Tibial artery (tissue), 4 donors: Measurements from ENCODE around the gene CR1L.
A peak's percentile ranks its signal among the peaks of the same experiment; 100 is the strongest.
"Not testable (repeated sequence)": the region's sequence is repeated elsewhere in the genome, so short reads cannot be mapped to it uniquely, and the experiment has no call there.

Experiments
- DNase-seq, 2 donors: peaks; one replicate each; pipeline ENCODE4 v3.0.0-alpha.2; 2019
- H3K27ac ChIP-seq, 2 donors: fragments of 200-600 bp; sonication (generic) in 1 of 2; 1 replicate in 1 of 2; 2 replicates in 1 of 2; pipeline ENCODE4 v1.5.1; 2018 to 2019; ENCODE audit warnings: mild to moderate bottlenecking in 1 of 2
- H3K27me3 ChIP-seq, 2 donors: fragments of 200-600 bp; sonication (generic) in 1 of 2; one replicate each; pipeline versions ENCODE4 v1.5.1 to v1.6.0; 2016 to 2019
- H3K36me3 ChIP-seq, 3 donors: fragments of 200-600 bp; sonication (generic) in 2 of 3; one replicate each; pipeline ENCODE4 v1.5.1; 2016 to 2019; ENCODE audit warnings: mild to moderate bottlenecking in 2 of 3
- H3K4me1 ChIP-seq, 4 donors: fragments of 200-600 bp; sonication (generic) in 2 of 4; 1 replicate in 3 of 4; 2 replicates in 1 of 4; pipeline ENCODE4 v1.5.1; 2016 to 2019
- H3K4me3 ChIP-seq, 2 donors: fragments of 200-600 bp; sonication (generic) in 1 of 2; 1 replicate in 1 of 2; 2 replicates in 1 of 2; pipeline ENCODE4 v1.5.1; 2018 to 2019; ENCODE audit warnings: mild to moderate bottlenecking in 2 of 2
- H3K9me3 ChIP-seq, 3 donors: fragments of 200-600 bp; sonication (generic) in 1 of 3; one replicate each; pipeline ENCODE4 v1.5.1; 2016 to 2019
- CTCF ChIP-seq, 2 experiments: fragments of 200-600 bp in 1 of 2; fragments of 450-650 bp in 1 of 2; IDR thresholded peaks; one replicate each; pipeline ENCODE4 v1.5.1; 2017 to 2019; ENCODE audit warnings: antibody characterized with exemption in 2 of 2, mild to moderate bottlenecking in 1 of 2, moderate library complexity in 1 of 2
- intact Hi-C: fragments of 100-400 bp; cut with DNase I; formaldehyde crosslinking; loops from one replicate; pipeline ENCODE4 v1.15.0; 2023; ENCODE audit warnings: low total_unique reads

Gene CR1L

GRCh38 chr1:207691010-207691409 is 46.1 kb downstream of the CR1L start:
- no peaks in the 10 kb centered on the region for H3K36me3 ChIP-seq
- TF ChIP-seq CTCF (IDR thresholded peaks at IDR 0.05) = no peak
- H3K4me3 ChIP-seq = no peak overlapping the region
- H3K27ac ChIP-seq = no peak overlapping the region
- DNase-seq = no peak
- H3K9me3 ChIP-seq = no peaks in the 10 kb centered on the region
- no peaks in the 10 kb centered on the region for H3K4me1 ChIP-seq
- peaks cover 0 to 4% of the 10 kb centered on the region in 2 donors for H3K27me3 ChIP-seq
- intact Hi-C loops = no loop called here

GRCh38 chr1:207691841-207692240 is 46.9 kb downstream of the CR1L start:
- Histone ChIP-seq H3K27me3 (peaks cover 0 to 4% of the 10 kb centered on the region in 2 donors), H3K4me1 (no peaks in the 10 kb centered on the region), H3K36me3 (no peaks in the 10 kb centered on the region), H3K27ac (no peak overlapping the region), H3K9me3 (no peaks in the 10 kb centered on the region), H3K4me3 (no peak overlapping the region)
- no peak for DNase-seq
- intact Hi-C loops = no loop called here
- no peak for TF ChIP-seq CTCF (IDR thresholded peaks at IDR 0.05)

- H3K27ac ChIP-seq, intact Hi-C loops, H3K4me3 ChIP-seq: not testable (repeated sequence)
These were observed 47.4 kb downstream of the CR1L start for GRCh38 chr1:207692291-207692690.

GRCh38 chr1:207695891-207696290 is 51.0 kb downstream of the CR1L start:
- peaks cover 0 to 4% of the 10 kb centered on the region in 2 donors for H3K27me3 ChIP-seq
- H3K27ac ChIP-seq = no peak overlapping the region
- no peak for DNase-seq
- TF ChIP-seq CTCF (IDR thresholded peaks at IDR 0.05) = no peak
- intact Hi-C loops = no loop called here
- no peak overlapping the region for H3K4me3 ChIP-seq
- no peaks in the 10 kb centered on the region for H3K36me3 ChIP-seq
- no peaks in the 10 kb centered on the region for H3K4me1 ChIP-seq
- no peaks in the 10 kb centered on the region for H3K9me3 ChIP-seq

More at GRCh38 chr1:207692291-207692690, 47.4 kb downstream of the CR1L start:
- H3K9me3 ChIP-seq, H3K36me3 ChIP-seq, H3K27me3 ChIP-seq, H3K4me1 ChIP-seq, DNase-seq: not testable (repeated sequence)

GRCh38 chr1:207698822-207699483 is 54.0 kb downstream of the CR1L start:
- H3K36me3 ChIP-seq = no peaks in the 10 kb centered on the region
- DNase-seq = no peak
- H3K4me3 ChIP-seq = no peak overlapping the region
- peaks cover 0 to 4% of the 10 kb centered on the region in 2 donors for H3K27me3 ChIP-seq
- intact Hi-C loops = no loop called here
- no peaks in the 10 kb centered on the region for H3K4me1 ChIP-seq
- H3K9me3 ChIP-seq = no peaks in the 10 kb centered on the region
- peak; percentile 27 to 46 for TF ChIP-seq CTCF (IDR thresholded peaks at IDR 0.05)
- no peak overlapping the region for H3K27ac ChIP-seq

- no peak overlapping the region for H3K27ac ChIP-seq
- no peaks in the 10 kb centered on the region for H3K27me3 ChIP-seq
- DNase-seq = no peak
- no peaks in the 10 kb centered on the region for H3K4me1 ChIP-seq
- no peaks in the 10 kb centered on the region for H3K9me3 ChIP-seq
- H3K36me3 ChIP-seq = no peaks in the 10 kb centered on the region
- TF ChIP-seq CTCF (IDR thresholded peaks at IDR 0.05) = no peak
- no peak overlapping the region for H3K4me3 ChIP-seq
- intact Hi-C loops = no loop called here
These were observed 57.4 kb downstream of the CR1L start for GRCh38 chr1:207702317-207702716.
